GM18499 (cell line): ENCODE data around the gene NOC3L.
"Not testable (repeated sequence)": the region's sequence is repeated elsewhere in the genome, so short reads cannot be mapped to it uniquely, and the experiment has no call there.

Experiments used
- ATAC-seq: cut with Tn5 transposase; IDR thresholded peaks from one replicate; pipeline ENCODE4 v1.9.1; 2021; ENCODE audit warnings: moderate number of reproducible peaks; ENCODE audit not compliant: insufficient read depth, unreplicated experiment

The NOC3L gene

DNA sequence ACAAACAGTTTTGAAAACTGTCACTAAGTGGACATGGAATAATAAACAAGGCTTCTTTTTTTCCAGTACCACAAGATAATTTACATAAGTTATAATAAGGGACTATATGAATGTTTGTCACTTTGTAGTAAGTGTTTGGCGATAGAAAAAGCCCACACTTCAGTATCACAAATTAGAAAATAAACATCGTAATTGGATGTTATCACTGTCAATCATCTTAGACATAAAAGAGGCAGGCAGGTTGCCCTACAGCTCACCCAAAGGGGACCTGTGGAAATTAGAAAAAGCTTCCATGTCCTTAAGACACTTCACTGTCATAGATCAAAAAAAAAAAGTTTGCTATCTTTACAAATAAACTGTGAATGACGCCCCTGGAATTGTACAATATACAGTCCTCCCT lies 3.6 kb upstream of the NOC3L start:
- ATAC-seq, result no peak

DNA sequence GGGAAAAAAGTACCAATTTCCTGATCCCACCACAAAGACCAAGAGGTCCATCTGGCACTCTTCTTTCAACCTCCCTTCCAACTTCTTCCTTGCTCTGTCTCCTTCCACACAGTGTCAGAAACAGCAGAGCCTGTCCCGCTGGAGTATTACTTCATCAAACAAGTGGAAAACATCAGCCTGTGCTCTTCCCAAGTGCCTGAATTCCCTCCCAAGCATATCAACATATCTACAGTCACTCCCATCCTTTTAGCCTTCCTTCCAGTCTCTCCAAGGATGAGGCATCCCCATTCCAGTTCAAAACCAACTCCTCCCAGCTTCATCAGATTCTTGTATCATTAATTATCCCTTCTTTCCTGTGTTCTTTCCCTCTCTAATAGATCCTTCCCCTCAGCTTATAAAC lies 1.7 kb upstream of the NOC3L start:
- ATAC-seq, result no peak

DNA sequence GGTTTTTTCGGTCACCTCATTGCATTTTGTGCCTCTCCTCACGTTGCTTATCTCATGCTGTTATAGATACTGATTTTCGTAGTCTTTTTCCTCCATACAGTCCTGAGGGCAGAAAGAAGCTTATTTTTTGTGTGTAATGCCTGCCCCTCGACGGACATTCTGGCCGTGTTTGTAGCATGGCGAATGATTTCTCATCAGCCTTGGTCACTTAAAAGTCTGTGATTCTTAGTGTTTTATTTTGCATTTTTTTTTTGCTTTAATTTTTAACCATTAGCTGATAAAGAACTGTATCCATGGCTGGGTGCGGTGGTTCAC lies 469 bp upstream of the NOC3L start:
- peak; percentile 10 for ATAC-seq

DNA sequence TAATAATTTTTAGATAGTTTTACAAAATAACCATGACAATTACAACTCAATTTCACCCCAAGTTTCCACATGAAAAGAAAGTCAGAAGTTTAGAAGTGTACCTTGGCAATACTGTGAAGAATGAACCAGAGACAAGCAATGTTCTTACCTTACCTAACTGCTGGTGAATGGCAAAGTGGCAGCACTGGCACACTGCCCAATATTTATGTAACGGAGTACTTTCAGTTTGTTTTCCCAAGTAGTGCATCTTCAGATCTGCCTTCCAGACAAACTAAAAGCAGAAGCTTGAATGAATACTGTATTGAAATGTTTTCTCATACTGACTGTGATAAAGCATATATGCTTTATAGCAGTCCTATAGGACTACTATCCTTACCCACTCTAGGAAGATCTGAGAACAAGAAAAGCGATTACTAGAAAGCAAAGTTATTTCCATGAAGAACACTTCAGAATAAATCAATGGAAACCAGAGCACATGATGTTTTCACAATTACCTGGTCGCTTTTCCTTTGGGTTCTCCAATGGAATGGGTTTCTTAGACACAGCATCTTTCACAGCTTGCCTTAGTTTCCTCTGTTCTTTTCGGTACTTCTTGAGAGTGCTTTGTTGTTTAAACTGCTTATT lies 1.5 kb downstream of the NOC3L start:
- no peak for ATAC-seq

DNA sequence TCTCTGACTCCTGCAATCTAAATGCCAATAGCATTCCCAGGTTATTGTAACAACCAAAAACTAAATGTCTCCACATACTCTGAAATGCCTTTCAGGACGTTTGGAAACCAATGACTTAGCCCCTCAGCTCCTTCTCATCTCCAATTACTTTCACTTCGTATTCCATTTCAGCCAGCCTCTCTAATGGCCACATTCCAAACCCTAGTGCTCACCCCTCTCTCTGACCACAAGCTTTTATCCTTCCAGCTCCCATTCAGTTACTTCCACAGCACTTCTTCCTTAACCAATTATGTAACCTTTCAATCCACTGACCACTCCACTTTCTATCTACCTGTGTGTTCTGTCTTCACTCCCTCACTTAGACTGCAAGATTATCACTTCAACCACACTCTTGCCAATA lies 4.3 kb downstream of the NOC3L start:
- no peak for ATAC-seq

DNA sequence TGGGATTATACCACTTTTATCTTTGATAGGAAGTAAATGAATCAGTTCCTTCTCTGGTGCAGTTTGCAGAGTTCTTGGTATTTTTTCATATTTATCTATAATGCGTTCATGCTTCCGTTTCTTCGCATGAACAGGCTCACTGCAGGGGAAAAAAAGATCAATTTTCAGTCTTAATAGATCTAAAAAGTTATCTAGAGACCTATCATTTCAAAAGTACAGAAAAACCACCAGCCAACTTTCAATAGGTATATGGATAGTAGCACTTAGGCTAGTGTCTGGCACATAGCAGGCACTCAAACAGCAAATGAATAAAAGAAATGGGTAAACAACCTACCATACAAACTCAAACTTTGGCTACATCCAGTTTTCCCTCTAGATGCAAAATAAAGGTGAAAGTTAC lies 5.5 kb downstream of the NOC3L start:
- no peak for ATAC-seq

DNA sequence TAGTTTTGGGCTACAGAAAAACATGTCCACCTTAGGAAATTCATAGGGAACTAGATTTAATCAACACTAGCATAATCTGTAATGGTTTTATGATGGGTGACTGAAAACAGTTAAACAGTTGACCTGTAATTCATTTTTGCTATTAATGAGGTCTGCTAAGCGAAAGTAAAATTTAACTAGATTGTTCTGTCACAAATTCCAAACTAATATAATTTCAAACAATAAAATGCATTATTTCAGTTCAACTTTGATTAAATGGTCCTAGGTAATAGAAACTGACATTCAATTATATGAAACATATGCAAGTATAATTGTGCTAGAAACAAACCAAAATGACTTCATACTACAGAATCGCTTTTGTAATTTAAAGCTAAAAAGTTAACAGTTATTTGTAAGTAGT lies 6.9 kb downstream of the NOC3L start:
- no peak for ATAC-seq

DNA sequence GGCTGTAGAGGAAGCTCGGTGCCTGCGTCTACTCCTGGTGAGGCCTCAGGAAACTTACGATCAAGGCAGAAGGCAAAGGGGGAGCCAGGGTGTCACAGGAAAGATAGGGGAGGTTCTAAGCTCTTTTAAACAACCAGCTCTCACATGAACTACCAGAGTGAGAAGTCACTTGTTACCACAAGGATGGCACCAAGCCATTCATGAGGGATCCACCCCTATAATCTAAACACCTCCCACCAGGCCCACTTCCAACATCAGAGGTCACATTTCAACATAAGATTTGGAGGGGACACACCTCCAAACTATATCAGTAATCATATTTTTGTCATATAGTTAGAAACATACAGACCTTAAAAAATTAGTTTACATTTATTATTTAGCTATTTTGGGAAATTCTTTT lies 9.4 kb downstream of the NOC3L start:
- ATAC-seq, result no peak

DNA sequence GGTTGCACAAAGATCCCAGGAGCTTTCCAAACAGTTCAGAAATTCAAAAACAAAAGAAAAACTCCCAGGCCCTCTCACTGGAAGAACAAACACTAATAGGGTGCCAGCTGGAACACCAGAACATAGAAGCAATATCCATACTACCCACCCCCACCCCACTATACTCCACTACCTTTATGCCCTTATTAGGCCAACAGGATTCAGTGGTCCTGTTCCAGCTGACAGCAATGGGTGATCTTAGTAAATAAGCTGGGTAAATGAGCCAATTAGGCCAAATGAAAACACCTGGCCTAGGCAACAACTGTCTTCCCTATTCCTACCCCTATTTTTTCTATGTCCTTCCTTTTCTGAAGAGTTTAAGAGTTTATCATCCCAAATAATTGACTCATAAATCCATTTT lies 11.7 kb downstream of the NOC3L start:
- ATAC-seq, result no peak

DNA sequence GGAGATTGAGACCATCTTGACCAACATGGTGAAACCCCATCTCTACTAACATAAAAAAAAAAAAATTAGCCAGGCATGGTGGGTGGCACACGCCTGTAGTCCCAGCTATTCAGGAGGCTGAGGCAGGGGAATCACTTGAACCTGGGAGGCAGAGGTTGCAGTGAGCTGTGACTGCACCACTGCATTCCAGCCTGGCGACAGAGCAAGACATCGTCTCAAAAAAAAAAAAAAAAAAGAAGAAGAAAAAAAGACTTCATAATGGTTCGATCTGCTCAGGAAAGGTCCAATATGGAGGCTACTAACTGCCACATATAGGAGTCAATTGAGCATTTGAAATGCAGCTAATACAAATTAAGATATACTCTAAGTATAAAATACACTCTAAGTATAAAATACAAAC lies 12.2 kb downstream of the NOC3L start:
- ATAC-seq, result not testable (repeated sequence)

DNA sequence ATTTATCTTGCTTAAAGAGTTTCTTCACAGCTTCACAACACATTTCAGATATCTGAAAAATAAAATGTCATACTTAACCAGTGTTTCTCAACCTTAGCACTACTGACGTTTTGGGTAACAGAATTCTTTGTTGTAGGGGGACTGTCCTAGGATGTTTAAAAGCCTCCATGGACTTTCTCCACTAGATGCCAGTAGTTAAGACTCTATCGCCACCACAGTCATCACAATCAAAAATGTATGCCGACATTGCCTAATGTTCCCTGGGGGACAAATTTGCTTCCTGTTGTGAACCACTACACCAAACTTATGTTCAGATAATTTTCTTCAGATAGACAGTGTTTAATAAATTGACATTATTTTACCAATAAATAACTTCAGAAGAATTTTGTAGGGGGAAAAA lies 13.4 kb downstream of the NOC3L start:
- no peak for ATAC-seq

DNA sequence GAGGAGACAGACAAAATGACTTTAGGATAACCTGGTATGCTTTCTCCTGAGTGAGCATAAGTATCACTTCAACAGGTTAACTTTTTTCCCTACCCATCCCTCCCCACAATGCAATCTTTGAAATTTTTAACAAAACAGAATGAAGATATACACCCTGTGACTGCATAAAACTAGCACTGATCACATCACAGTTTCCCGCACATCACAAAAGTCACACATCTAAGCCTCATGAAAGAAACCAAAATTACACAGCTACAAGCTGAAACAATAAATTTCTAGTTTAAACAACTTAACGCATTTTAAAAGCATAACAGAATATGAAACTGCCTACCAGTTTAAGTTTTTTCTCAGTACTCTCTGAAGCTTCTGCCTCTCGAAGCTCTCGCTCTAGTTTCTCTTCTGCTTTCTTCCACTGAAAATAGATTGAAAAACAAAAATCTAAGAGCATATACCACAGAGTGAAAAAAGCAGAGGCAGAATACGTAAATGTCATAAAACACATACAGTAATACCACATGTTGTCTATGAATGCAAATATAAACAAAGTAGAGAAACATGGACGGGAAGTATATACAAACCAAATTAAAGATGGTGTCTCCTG lies 18.1 kb downstream of the NOC3L start:
- ATAC-seq, result peak; percentile 92

DNA sequence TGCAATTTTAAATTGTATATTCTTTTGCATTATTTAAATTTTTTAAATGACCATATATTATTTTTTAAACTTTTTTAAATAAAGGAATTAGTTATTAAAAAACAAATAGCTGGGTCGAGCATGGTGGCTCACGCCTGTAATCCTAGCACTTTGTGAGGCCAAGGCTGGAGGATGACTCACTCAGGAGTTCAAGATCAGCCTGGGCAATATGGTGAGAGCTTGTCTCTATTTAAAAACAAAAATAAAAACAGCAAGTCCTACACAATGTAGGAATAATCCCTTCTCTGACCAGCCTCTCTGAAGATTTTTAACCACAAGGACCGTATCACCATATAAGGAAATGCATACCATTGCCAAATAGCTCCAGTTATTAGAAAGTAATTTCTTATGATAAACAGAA lies 19.6 kb downstream of the NOC3L start:
- no peak for ATAC-seq

DNA sequence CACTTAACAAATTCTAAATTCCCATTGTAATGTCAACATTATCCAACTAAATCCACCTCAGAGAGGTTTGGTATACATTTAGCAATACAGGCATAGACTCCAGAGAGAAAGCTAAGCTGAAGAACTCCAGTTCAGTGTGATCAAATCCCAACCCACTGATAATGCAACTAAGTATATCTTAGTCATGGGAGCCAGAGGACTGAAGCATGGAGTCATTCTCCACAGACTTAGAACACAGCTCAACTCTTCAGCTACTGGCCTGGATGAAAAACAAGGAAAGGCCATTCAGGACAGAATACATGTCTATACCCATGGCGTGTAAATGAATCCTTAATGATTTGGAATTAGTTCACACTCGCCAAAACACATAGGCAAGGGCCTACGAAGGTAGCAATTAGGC lies 27.9 kb downstream of the NOC3L start:
- ATAC-seq, result no peak

DNA sequence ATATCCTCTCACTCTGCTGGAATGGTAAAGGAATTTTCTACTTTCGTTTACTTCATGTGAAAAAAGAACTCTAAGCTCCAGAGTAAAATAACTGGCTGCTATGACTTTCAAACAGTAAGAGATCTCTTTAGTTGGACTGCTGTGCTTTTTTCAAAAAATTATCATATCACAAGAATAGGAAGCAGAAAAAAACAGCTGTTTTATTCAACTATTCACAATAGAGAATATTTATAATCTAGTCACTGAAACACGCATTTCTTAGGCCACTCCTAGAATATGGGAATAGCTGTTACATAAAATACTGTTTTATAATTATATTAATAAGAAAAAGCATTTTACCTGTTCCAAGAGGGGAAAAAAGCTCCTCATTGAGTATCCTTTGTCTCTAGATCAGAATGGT lies 29.7 kb downstream of the NOC3L start:
- ATAC-seq, result no peak

DNA sequence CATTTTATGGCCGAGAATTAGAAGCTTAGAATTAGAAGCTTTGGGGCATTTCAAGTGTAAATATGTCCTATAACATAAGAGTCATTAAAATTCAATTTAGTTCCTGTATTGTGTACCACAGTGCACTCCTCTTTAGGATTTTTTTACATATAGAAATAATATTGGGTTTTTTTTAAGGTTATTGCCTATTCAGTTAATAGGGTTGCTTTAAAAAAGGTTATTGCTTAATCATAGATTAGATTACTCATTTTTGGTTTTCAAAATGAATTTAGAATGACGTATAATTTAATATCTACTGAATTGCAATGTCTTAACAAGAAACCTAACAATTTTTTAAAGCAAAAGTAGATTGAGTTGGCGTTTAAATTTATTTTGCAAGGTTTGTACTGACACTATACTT lies 34.1 kb downstream of the NOC3L start:
- no peak for ATAC-seq

DNA sequence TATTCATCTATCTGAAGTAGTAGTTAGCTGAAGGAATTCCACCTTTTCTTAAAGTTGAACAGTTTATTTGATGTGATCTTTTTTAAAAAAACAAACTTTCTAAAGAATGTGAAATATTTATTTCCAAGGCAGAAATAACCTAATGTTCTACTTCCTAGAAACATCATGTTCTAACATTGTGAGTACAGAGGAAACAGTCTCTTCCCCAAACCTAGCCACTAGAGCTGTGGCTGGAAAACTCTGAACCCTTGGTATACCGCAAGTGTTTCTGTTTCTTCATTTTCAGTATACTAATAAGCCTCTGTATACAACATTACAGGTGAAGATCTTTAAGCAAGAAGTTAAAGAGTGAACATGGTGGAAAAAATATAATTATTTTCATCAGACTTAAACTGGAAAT lies 35.1 kb downstream of the NOC3L start:
- ATAC-seq, result no peak

DNA sequence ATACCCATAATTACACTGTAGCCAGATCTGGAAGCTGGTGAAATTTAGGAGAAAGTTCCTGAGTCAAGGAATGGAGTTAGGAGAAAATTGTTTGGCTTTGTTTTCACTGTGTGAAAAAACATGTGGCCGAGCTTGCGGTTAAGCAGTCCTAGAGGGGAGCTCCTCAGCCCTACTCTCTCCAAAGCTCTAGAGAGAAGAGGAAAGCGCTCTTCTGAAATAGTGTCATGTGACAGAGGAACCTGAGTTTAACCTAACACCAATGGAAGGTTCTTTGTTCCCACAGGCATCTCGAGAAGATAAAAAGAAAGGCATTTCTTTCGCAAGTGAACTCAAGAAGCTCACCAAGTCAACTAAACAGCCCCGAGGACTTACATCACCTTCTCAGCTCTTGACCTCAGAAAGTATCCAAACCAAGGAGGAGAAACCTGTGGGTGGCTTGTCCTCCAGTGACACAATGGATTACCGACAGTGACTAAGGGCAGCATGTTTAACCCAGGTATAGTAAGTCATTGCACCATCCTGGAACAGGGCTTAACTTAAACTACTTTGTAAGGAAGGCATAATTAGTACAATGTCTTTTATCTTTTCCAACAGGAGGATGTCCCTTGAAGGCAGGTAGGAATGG lies 38.0 kb downstream of the NOC3L start:
- ATAC-seq, result no peak

DNA sequence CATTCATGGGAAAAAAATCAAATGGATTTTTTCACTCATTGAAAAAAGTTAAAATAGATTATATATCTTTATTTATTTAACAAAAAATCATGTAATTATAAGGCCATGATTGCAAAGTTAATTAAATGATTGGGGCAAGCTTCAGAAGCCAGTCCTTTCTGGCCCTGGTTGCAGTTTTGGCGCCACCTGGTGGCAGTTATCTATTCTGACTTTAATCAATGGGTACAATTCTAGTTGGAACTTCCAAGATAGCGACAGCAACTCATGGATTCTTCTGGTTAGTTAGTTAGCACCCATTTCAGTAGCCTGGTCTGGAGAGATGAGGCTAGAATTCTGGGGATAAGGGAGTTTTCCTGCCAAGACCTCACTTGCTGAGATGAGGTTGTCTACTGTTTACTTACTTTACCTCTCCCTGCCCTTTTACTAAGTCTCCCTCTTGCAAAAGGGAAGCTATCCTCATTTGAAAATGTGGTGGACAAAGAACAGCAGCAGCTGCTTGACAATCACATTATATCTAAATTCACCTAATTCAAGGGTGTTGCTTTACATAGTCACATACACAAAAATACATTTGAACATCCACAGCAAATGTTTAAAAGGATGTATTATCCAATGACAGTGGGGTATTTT lies 42.3 kb downstream of the NOC3L start:
- no peak for ATAC-seq

DNA sequence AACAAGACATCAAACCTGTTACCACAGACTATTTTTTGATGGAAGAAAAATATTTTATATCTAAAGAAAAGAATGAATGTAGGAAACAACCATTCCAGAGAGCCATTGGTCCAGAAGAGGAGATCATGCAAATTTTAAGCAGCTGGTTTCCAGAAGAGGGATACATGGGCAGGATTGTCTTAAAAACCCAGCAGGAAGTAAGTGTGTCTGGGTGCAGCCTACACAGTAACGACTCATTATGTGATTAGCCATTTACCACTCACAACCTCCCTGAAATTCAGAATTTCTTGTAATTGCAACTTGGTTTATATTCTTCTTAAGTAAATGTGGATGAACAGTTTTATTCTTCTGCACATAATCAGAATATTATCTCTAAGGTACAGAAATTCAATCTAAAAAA lies 46.2 kb downstream of the NOC3L start:
- ATAC-seq, result no peak

DNA sequence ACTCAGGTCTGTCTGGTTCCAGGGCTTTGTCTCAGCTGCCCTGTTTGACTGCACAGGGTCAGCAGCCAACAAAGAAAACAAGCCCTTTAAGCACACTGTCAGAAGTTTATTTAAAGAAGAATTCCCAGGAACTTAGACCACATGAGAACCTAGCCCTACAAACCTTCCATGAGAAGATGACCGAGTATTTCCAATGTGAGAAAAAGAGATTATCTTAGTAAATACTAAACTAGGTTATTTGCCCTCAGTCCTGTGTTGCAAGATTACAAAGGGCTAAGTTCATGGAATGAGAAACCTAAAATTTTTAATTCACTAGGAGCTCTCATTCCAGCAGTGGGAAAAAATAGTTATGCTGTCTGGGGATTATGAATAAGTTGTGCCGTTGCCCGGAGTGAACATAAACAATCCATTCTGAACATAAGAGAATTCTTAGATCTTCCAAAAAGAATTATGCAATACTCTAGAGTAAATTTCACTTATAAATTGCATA lies 46.7 kb downstream of the NOC3L start:
- ATAC-seq, result no peak

DNA sequence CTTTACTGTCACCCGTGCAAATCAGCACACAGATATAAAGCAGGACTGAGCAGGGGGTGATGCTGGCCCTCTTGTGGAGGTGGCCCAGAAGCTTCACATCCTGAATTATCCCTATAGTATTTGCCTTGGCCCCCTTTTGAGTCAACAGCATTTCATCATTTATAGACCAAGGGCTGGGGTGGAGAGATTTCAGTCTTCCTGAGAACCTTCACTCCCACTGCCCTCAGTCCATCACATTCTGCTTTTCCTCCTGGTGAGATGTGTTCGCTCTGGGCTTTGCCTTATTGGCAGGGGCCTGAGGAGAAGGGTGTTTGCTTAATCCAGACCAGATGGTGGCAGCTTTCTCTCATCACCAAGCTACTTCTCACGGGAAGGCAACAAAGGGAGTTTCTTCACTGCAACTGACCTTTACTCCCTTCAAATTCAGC lies 47.7 kb downstream of the NOC3L start:
- ATAC-seq, result no peak
